GM23338 (cell line): Measurements from ENCODE around the gene COL15A1. TPM values are rescaled to one million over a fixed set of nuclear protein-coding genes. Genes with fewer than 3 reads are reported as not detected.

Experiments
- ATAC-seq: fragments of 200-7000 bp; cut with Tn5 transposase; 3 replicates; pipeline ENCODE4 v1.9.1; 2020
- DNase-seq: peaks from one replicate; pipeline ENCODE4 v3.0.0-alpha.2; 2015; ENCODE audit warnings: low spot score
- H2AFZ ChIP-seq: fragments of 200-600 bp; sonication (generic); 2 replicates; pipeline ENCODE4 v1.8.0; 2016; ENCODE audit warnings: antibody characterized with exemption, mild to moderate bottlenecking, moderate library complexity
- H3F3A ChIP-seq: fragments of 200-600 bp; sonication (generic); replicated peaks from 2 replicates; pipeline ENCODE4 v1.8.0; 2017; ENCODE audit warnings: antibody characterized with exemption, mixed run types, low read depth
- H3K27ac ChIP-seq: fragments of 200-600 bp; sonication (generic); 2 replicates; pipeline ENCODE4 v1.6.1; 2016; ENCODE audit warnings: low read depth
- H3K27me3 ChIP-seq: fragments of 200-600 bp; sonication (generic); 2 replicates; pipeline ENCODE4 v1.8.0; 2016; ENCODE audit warnings: mild to moderate bottlenecking, mixed run types, moderate library complexity; ENCODE audit not compliant: insufficient read depth
- H3K36me3 ChIP-seq: fragments of 200-600 bp; sonication (generic); 2 replicates; pipeline ENCODE4 v1.8.0; 2016; ENCODE audit warnings: mild to moderate bottlenecking; ENCODE audit not compliant: insufficient read depth
- H3K4me1 ChIP-seq: fragments of 200-600 bp; sonication (generic); 2 replicates; pipeline ENCODE4 v1.8.0; 2016; ENCODE audit warnings: mild to moderate bottlenecking, moderate library complexity; ENCODE audit not compliant: insufficient read depth
- H3K4me2 ChIP-seq: fragments of 200-600 bp; sonication (generic); 2 replicates; pipeline ENCODE4 v1.7.1; 2017; ENCODE audit warnings: mixed run types
- H3K4me3 ChIP-seq: fragments of 200-600 bp; sonication (generic); 2 replicates; pipeline ENCODE4 v1.6.1; 2016; ENCODE audit warnings: mixed run types
- H3K79me2 ChIP-seq: fragments of 200-600 bp; sonication (generic); replicated peaks from 2 replicates; pipeline ENCODE4 v1.8.0; 2017; ENCODE audit warnings: mild to moderate bottlenecking; ENCODE audit not compliant: insufficient read depth
- H3K9me2 ChIP-seq: fragments of 200-600 bp; sonication (generic); 2 replicates; pipeline ENCODE4 v1.8.0; 2017; ENCODE audit not compliant: insufficient read depth
- H4K20me1 ChIP-seq: fragments of 200-600 bp; sonication (generic); replicated peaks from 2 replicates; pipeline ENCODE4 v1.8.0; 2017; ENCODE audit warnings: mild to moderate bottlenecking; ENCODE audit not compliant: insufficient read depth
- H3K27ac Mint-ChIP-seq: 2 replicates; pipeline ENCODE4 v1.8.0; 2020; ENCODE audit warnings: inconsistent platforms, mild to moderate bottlenecking, moderate library complexity, mixed read lengths
- H3K27me3 Mint-ChIP-seq: 3 replicates; pipeline ENCODE4 v1.8.0; 2022; ENCODE audit warnings: low read depth, mild to moderate bottlenecking, moderate library complexity, mixed read lengths, inconsistent platforms; ENCODE audit not compliant: insufficient read depth, poor library complexity
- H3K36me3 Mint-ChIP-seq: 3 replicates; pipeline ENCODE4 v1.8.0; 2021; ENCODE audit warnings: low read depth, mild to moderate bottlenecking, inconsistent platforms, moderate library complexity, mixed read lengths
- H3K4me1 Mint-ChIP-seq: 3 replicates; pipeline ENCODE4 v1.8.0; 2020; ENCODE audit warnings: mild to moderate bottlenecking, inconsistent platforms, mixed read lengths
- H3K4me3 Mint-ChIP-seq: 3 replicates; pipeline ENCODE4 v1.8.0; 2021; ENCODE audit warnings: moderate library complexity, mild to moderate bottlenecking, inconsistent platforms, mixed read lengths
- H3K9me3 Mint-ChIP-seq: 3 replicates; pipeline ENCODE4 v1.8.0; 2020; ENCODE audit warnings: moderate library complexity, mild to moderate bottlenecking, inconsistent platforms, mixed read lengths
- CREB1 ChIP-seq: fragments of 250-450 bp; sonication (Bioruptor Pico); IDR thresholded peaks from 2 replicates; pipeline ENCODE4 v1.5.0; 2020; ENCODE audit warnings: low read depth, mild to moderate bottlenecking, moderate library complexity
- EZH2phosphoT487 ChIP-seq: fragments of 200-600 bp; sonication (generic); IDR thresholded peaks from one replicate; pipeline ENCODE4 v1.8.1; 2018; ENCODE audit warnings: antibody characterized with exemption; ENCODE audit not compliant: unreplicated experiment
- JUNB ChIP-seq: IDR thresholded peaks from one replicate; pipeline ENCODE4 v1.6.1; 2016; ENCODE audit warnings: antibody characterized with exemption; ENCODE audit not compliant: unreplicated experiment
- NANOG ChIP-seq: IDR thresholded peaks from 2 replicates; pipeline ENCODE4 v1.6.1; 2016; ENCODE audit warnings: antibody characterized with exemption, borderline replicate concordance
- STAT1 ChIP-seq: IDR thresholded peaks from one replicate; pipeline ENCODE4 v1.6.1; 2016; ENCODE audit warnings: antibody characterized with exemption; ENCODE audit not compliant: unreplicated experiment
- ZNF114 ChIP-seq: fragments of 250-450 bp; sonication (Bioruptor Pico); IDR thresholded peaks from 2 replicates; pipeline ENCODE4 v1.5.0; 2020; ENCODE audit warnings: mild to moderate bottlenecking, moderate library complexity
- ZNF331 ChIP-seq: fragments of 250-450 bp; sonication (Bioruptor Pico); IDR thresholded peaks from 2 replicates; pipeline ENCODE4 v1.5.0; 2020; ENCODE audit warnings: low read depth, mild to moderate bottlenecking, moderate library complexity
- polyA plus RNA-seq: library from polyadenylated mRNA; unstranded; fragments of >200 nt; fragmentation: Nextera tagmentation; extraction: Ambion mirVana; gene quantifications from 2 replicates; pipeline ENCODE4 v1.2.1, GENCODE V29; 2016
- total RNA-seq: library from RNA; depleted of rRNA; stranded (reverse); fragments of >200 nt; shearing (Covaris generic); gene quantifications from 2 replicates; pipeline ENCODE4 v1.2.3, GENCODE V29; 2014
- TF ChIP-seq, protein P1 (sequence below): fragments of 250-450 bp; sonication (Bioruptor Pico); IDR thresholded peaks from 2 replicates; pipeline ENCODE4 v1.5.0; 2020; ENCODE audit warnings: mild to moderate bottlenecking, moderate library complexity
- TF ChIP-seq, protein P2 (sequence below): IDR thresholded peaks from 2 replicates; pipeline ENCODE4 v1.6.1; 2016; ENCODE audit warnings: antibody characterized with exemption
- TF ChIP-seq, protein P3 (sequence below), 2 experiments: fragments of 200-600 bp in 1 of 2; sonication (generic) in 1 of 2; conservative IDR thresholded peaks; 2 replicates each; pipeline versions ENCODE4 v1.5.1 to v1.6.1; 2016 to 2017; ENCODE audit warnings: antibody characterized with exemption in 2 of 2, low read depth in 2 of 2, mild to moderate bottlenecking in 2 of 2, moderate library complexity in 1 of 2
- TF ChIP-seq, protein P4 (sequence below): IDR thresholded peaks from one replicate; pipeline ENCODE4 v1.6.1; 2018; ENCODE audit warnings: antibody characterized with exemption; ENCODE audit not compliant: unreplicated experiment

The COL15A1 gene
- total and polyA plus RNA-seq, 2 experiments from 2014 or later, result 0.17 to 0.18 TPM

DNA sequence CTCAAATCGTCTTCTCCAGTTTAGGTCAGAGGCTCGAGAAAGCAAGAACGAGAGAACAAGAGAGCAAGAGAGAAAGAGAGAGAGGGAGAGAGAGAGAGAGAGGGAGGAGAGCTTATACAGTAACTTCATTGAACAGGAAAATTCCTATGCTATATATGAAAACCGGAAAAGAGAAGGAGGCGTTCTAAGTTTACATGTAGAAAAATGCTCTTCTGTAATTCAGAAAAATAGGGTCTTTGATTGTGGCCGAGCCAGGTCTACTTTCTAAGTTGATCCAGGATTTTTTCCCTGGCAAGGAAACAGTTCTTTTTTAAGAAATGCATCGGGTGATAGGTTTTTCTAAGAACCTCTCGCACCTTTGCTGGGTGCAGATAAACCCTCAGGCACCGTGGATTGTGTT lies 29.5 kb downstream of the COL15A1 start (continued):
- TF ChIP-seq, protein P1, sequence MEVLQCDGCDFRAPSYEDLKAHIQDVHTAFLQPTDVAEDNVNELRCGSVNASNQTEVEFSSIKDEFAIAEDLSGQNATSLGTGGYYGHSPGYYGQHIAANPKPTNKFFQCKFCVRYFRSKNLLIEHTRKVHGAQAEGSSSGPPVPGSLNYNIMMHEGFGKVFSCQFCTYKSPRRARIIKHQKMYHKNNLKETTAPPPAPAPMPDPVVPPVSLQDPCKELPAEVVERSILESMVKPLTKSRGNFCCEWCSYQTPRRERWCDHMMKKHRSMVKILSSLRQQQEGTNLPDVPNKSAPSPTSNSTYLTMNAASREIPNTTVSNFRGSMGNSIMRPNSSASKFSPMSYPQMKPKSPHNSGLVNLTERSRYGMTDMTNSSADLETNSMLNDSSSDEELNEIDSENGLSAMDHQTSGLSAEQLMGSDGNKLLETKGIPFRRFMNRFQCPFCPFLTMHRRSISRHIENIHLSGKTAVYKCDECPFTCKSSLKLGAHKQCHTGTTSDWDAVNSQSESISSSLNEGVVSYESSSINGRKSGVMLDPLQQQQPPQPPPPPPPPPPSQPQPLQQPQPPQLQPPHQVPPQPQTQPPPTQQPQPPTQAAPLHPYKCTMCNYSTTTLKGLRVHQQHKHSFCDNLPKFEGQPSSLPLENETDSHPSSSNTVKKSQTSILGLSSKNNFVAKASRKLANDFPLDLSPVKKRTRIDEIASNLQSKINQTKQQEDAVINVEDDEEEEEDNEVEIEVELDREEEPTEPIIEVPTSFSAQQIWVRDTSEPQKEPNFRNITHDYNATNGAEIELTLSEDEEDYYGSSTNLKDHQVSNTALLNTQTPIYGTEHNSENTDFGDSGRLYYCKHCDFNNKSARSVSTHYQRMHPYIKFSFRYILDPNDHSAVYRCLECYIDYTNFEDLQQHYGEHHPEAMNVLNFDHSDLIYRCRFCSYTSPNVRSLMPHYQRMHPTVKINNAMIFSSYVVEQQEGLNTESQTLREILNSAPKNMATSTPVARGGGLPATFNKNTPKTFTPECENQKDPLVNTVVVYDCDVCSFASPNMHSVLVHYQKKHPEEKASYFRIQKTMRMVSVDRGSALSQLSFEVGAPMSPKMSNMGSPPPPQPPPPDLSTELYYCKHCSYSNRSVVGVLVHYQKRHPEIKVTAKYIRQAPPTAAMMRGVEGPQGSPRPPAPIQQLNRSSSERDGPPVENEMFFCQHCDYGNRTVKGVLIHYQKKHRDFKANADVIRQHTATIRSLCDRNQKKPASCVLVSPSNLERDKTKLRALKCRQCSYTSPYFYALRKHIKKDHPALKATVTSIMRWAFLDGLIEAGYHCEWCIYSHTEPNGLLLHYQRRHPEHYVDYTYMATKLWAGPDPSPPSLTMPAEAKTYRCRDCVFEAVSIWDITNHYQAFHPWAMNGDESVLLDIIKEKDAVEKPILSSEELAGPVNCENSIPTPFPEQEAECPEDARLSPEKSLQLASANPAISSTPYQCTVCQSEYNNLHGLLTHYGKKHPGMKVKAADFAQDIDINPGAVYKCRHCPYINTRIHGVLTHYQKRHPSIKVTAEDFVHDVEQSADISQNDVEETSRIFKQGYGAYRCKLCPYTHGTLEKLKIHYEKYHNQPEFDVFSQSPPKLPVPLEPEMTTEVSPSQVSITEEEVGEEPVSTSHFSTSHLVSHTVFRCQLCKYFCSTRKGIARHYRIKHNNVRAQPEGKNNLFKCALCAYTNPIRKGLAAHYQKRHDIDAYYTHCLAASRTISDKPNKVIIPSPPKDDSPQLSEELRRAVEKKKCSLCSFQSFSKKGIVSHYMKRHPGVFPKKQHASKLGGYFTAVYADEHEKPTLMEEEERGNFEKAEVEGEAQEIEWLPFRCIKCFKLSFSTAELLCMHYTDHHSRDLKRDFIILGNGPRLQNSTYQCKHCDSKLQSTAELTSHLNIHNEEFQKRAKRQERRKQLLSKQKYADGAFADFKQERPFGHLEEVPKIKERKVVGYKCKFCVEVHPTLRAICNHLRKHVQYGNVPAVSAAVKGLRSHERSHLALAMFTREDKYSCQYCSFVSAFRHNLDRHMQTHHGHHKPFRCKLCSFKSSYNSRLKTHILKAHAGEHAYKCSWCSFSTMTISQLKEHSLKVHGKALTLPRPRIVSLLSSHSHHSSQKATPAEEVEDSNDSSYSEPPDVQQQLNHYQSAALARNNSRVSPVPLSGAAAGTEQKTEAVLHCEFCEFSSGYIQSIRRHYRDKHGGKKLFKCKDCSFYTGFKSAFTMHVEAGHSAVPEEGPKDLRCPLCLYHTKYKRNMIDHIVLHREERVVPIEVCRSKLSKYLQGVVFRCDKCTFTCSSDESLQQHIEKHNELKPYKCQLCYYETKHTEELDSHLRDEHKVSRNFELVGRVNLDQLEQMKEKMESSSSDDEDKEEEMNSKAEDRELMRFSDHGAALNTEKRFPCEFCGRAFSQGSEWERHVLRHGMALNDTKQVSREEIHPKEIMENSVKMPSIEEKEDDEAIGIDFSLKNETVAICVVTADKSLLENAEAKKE (CRISPR knock-in tag), result no peak
- TF ChIP-seq STAT1 (no peak), ZNF114 (CRISPR knock-in tag) (no peak)

DNA sequence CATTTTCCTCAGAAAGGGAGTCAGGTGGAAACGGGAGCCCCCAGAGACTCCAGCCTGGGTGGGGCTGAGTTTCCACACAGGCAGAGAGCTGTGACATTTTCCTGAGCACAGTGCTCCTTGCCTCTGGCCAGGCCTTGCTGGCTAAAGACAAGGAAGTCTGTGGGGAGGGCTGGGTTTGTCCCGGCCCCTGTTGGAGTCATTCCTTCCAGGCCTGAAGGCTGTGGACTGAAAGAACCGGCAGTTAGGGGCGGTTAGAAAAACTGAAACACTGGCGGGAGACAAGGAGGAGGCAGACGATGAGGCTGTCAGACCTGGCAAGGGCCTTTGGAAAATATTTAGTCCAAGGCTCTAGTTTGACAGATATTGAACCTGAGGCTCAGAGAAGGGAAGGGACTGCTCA lies 29.9 kb downstream of the COL15A1 start:
- Histone ChIP-seq H3K27me3 (peaks cover 24% of the 10 kb centered on the region), H3K79me2 (no peaks in the 10 kb centered on the region), H3K4me2 (no peak overlapping the region), H2AFZ (no peak overlapping the region), H3K4me3 (no peak overlapping the region), H3K4me1 (peaks cover 11% of the 10 kb centered on the region), H4K20me1 (no peaks in the 10 kb centered on the region), H3F3A (no peaks in the 10 kb centered on the region), H3K27ac (no peak overlapping the region), H3K9me2 (no peaks in the 10 kb centered on the region), H3K36me3 (no peaks in the 10 kb centered on the region)
- Mint-ChIP-seq H3K27me3 (peaks cover 27% of the 10 kb centered on the region), H3K4me3 (no peak overlapping the region), H3K27ac (no peak overlapping the region), H3K9me3 (no peaks in the 10 kb centered on the region), H3K36me3 (no peaks in the 10 kb centered on the region; the same call in 2 of the 3 replicates), H3K4me1 (peaks cover 42% of the 10 kb centered on the region)
- ATAC-seq (no peak), DNase-seq (no peak)
- no peak for TF ChIP-seq JUNB
- no peak for TF ChIP-seq ZNF114 (CRISPR knock-in tag)
- TF ChIP-seq, protein P2, sequence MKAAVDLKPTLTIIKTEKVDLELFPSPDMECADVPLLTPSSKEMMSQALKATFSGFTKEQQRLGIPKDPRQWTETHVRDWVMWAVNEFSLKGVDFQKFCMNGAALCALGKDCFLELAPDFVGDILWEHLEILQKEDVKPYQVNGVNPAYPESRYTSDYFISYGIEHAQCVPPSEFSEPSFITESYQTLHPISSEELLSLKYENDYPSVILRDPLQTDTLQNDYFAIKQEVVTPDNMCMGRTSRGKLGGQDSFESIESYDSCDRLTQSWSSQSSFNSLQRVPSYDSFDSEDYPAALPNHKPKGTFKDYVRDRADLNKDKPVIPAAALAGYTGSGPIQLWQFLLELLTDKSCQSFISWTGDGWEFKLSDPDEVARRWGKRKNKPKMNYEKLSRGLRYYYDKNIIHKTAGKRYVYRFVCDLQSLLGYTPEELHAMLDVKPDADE, result no peak
- TF ChIP-seq, protein P3, sequence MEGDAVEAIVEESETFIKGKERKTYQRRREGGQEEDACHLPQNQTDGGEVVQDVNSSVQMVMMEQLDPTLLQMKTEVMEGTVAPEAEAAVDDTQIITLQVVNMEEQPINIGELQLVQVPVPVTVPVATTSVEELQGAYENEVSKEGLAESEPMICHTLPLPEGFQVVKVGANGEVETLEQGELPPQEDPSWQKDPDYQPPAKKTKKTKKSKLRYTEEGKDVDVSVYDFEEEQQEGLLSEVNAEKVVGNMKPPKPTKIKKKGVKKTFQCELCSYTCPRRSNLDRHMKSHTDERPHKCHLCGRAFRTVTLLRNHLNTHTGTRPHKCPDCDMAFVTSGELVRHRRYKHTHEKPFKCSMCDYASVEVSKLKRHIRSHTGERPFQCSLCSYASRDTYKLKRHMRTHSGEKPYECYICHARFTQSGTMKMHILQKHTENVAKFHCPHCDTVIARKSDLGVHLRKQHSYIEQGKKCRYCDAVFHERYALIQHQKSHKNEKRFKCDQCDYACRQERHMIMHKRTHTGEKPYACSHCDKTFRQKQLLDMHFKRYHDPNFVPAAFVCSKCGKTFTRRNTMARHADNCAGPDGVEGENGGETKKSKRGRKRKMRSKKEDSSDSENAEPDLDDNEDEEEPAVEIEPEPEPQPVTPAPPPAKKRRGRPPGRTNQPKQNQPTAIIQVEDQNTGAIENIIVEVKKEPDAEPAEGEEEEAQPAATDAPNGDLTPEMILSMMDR (conservative IDR thresholded peaks at IDR 0.05; ENCODE audit: low read depth in 2 of 2), result no peak
- TF ChIP-seq STAT1, result no peak
- TF ChIP-seq, protein P4, sequence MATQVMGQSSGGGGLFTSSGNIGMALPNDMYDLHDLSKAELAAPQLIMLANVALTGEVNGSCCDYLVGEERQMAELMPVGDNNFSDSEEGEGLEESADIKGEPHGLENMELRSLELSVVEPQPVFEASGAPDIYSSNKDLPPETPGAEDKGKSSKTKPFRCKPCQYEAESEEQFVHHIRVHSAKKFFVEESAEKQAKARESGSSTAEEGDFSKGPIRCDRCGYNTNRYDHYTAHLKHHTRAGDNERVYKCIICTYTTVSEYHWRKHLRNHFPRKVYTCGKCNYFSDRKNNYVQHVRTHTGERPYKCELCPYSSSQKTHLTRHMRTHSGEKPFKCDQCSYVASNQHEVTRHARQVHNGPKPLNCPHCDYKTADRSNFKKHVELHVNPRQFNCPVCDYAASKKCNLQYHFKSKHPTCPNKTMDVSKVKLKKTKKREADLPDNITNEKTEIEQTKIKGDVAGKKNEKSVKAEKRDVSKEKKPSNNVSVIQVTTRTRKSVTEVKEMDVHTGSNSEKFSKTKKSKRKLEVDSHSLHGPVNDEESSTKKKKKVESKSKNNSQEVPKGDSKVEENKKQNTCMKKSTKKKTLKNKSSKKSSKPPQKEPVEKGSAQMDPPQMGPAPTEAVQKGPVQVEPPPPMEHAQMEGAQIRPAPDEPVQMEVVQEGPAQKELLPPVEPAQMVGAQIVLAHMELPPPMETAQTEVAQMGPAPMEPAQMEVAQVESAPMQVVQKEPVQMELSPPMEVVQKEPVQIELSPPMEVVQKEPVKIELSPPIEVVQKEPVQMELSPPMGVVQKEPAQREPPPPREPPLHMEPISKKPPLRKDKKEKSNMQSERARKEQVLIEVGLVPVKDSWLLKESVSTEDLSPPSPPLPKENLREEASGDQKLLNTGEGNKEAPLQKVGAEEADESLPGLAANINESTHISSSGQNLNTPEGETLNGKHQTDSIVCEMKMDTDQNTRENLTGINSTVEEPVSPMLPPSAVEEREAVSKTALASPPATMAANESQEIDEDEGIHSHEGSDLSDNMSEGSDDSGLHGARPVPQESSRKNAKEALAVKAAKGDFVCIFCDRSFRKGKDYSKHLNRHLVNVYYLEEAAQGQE, result no peak
- no peak for TF ChIP-seq CREB1 (CRISPR knock-in tag)
- TF ChIP-seq NANOG, result no peak
- TF ChIP-seq EZH2phosphoT487, result no peak
- no peak for TF ChIP-seq ZNF331 (CRISPR knock-in tag)
